Measurements from ENCODE around the gene GAB2.

GRCh38 chr11:78363024-78363619 lies 54.5 kb downstream of the GAB2 start:
- TF ChIP-seq BCLAF1 (IDR thresholded peaks at IDR 0.05) = no peak
- TF ChIP-seq TAF1 (IDR thresholded peaks at IDR 0.05; ENCODE audit: borderline replicate concordance, low read depth, low read length) = no peak
- no peak for TF ChIP-seq CTCF (IDR thresholded peaks at IDR 0.05 in 2 of 3, conservative IDR thresholded peaks at IDR 0.05 in 1 of 3; ENCODE audit: control insufficient read depth in 2 of 3, extremely low read depth in 1 of 3, insufficient read depth in 1 of 3, low read depth in 3 of 3, low read length in 3 of 3)
- no peak for TF ChIP-seq POLR2A (IDR thresholded peaks at IDR 0.05; ENCODE audit: low read depth, low read length)
- TF ChIP-seq SUZ12 (IDR thresholded peaks at IDR 0.05; ENCODE audit: unreplicated experiment) = no peak
- TF ChIP-seq EZH2 (IDR thresholded peaks at IDR 0.05; ENCODE audit: borderline replicate concordance, control insufficient read depth, low read depth, low read length) = no peak
- no peak for TF ChIP-seq NFXL1 (IDR thresholded peaks at IDR 0.05; ENCODE audit: borderline replicate concordance)
- TF ChIP-seq POLR2AphosphoS5 (IDR thresholded peaks at IDR 0.05; ENCODE audit: low read length) = no peak
- TF ChIP-seq RAD51 (IDR thresholded peaks at IDR 0.05) = no peak
- TF ChIP-seq ZNF384 (IDR thresholded peaks at IDR 0.05; ENCODE audit: borderline replicate concordance, low read depth, low read length) = no peak
- no peak for TF ChIP-seq SP1 (IDR thresholded peaks at IDR 0.05; ENCODE audit: low read depth, low read length)
- TF ChIP-seq NRF1 (conservative IDR thresholded peaks at IDR 0.05; ENCODE audit: low read depth, low read length) = no peak
- TF ChIP-seq MTA2 (IDR thresholded peaks at IDR 0.05; ENCODE audit: low read depth) = no peak
- no peak for TF ChIP-seq TCF12 (IDR thresholded peaks at IDR 0.05; ENCODE audit: low read depth, low read length)
